Osteoblast (primary cell): ENCODE results near the gene ZSCAN20. TPM values are rescaled to one million over a fixed set of nuclear protein-coding genes. Genes with fewer than 3 reads are reported as not detected.

Experiments used
- DNase-seq: peaks from one replicate; pipeline ENCODE4 v3.0.0; 2011; ENCODE audit warnings: low spot score, mixed read lengths; ENCODE audit not compliant: insufficient read length; ENCODE audit errors: missing footprints
- H2AFZ ChIP-seq: 2 replicates; pipeline ENCODE4 v1.6.0; 2011; ENCODE audit warnings: mild to moderate bottlenecking, low read length
- H3K27ac ChIP-seq: 2 replicates; pipeline ENCODE4 v1.5.1; 2011; ENCODE audit warnings: mild to moderate bottlenecking, low read depth, low read length, moderate library complexity
- H3K27me3 ChIP-seq: 2 replicates; pipeline ENCODE4 v1.6.0; 2012; ENCODE audit warnings: mild to moderate bottlenecking, control low read depth, inconsistent platforms, low read length, moderate library complexity; ENCODE audit not compliant: insufficient read depth
- H3K36me3 ChIP-seq: 2 replicates; pipeline ENCODE4 v1.5.1; 2011; ENCODE audit warnings: mild to moderate bottlenecking, low read length, control low read depth, moderate library complexity; ENCODE audit not compliant: insufficient read depth
- H3K4me1 ChIP-seq: 2 replicates; pipeline ENCODE4 v1.5.1; 2011; ENCODE audit warnings: mild to moderate bottlenecking, low read length, control low read depth, moderate library complexity; ENCODE audit not compliant: insufficient read depth
- H3K4me2 ChIP-seq: 2 replicates; pipeline ENCODE4 v1.6.0; 2011; ENCODE audit warnings: mild to moderate bottlenecking, low read length; ENCODE audit not compliant: insufficient read depth
- H3K4me3 ChIP-seq: fragments of 200-600 bp; sonication (generic); 3 replicates; pipeline ENCODE4 v1.5.1; 2012; ENCODE audit warnings: mild to moderate bottlenecking, low read length, inconsistent platforms; ENCODE audit not compliant: insufficient read depth
- H3K79me2 ChIP-seq: 2 replicates; pipeline ENCODE4 v1.6.0; 2012; ENCODE audit warnings: mild to moderate bottlenecking, low read length, control low read depth, inconsistent platforms; ENCODE audit not compliant: insufficient read depth
- H3K9me3 ChIP-seq: 2 replicates; pipeline ENCODE4 v1.5.1; 2011; ENCODE audit warnings: low read depth, low read length, control low read depth
- H4K20me1 ChIP-seq: 2 replicates; pipeline ENCODE4 v1.6.0; 2012; ENCODE audit warnings: mild to moderate bottlenecking, low read length, control low read depth; ENCODE audit not compliant: insufficient read depth
- total RNA-seq: library from RNA; depleted of rRNA; stranded (reverse); fragments of >200 nt; gene quantifications from 2 replicates; pipeline ENCODE4 v1.2.3, GENCODE V29; 2012
- TF ChIP-seq, protein P1 (sequence below): IDR thresholded peaks from 2 replicates; pipeline ENCODE4 v1.5.1; 2011; ENCODE audit warnings: mild to moderate bottlenecking, low read depth, low read length, moderate library complexity; ENCODE audit errors: extremely low read depth

Gene ZSCAN20
- total RNA-seq, result 9.8 and 11.2 TPM in 2 replicates

DNA sequence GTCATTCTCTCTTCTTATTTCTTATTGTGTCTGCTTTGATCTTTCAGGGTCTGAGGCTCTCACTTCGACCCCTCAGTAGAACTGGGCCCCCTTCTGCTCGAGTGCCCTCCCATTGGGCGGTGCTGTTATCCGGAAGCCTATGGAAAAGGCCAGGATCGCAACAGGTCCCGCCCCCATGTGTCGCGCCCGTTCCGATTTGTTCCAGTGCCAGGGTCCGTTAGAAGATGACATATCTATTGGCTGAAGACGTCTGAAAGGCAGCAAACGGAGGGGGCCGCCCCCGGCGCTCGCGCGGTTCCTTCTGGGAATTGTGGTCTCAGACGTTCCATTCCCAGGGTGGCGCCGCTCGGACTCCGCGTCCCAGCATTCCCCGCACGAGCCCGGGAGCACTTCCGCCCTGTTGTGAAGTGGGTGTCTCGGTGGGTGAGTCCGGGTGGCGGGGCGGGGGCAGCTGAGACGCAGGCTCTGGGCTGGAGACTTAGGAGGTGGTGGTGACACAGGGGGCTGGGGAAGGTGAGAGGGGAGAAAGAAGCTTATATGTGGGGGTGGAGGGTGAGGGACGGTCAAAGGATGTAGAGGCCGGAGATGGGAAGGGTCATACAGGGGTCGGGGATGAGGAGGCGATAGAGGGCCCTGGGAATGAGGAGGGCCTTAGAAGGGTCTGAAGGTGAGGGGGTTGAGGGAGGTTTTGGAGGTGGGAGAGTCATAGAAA is at the start of gene ZSCAN20:
ZSCAN20 (plus strand) TSS at position 377 of the 712 bp plus-strand sequence. CDS start 6,644 bp downstream, outside the sequence.
- Histone ChIP-seq H3K79me2 (peaks cover 27% of the 10 kb centered on the region), H3K27me3 (no peaks in the 10 kb centered on the region), H3K4me2 (peak within 1 kb of the TSS; percentile 97), H4K20me1 (no peaks in the 10 kb centered on the region), H3K4me1 (peaks cover 29% of the 10 kb centered on the region), H3K36me3 (no peaks in the 10 kb centered on the region), H3K9me3 (no peaks in the 10 kb centered on the region), H3K4me3 (peak within 1 kb of the TSS; percentile 85), H2AFZ (peak within 1 kb of the TSS; percentile 95), H3K27ac (peak within 1 kb of the TSS; percentile 82)
- peak; percentile 96 for DNase-seq
- TF ChIP-seq, protein P1, sequence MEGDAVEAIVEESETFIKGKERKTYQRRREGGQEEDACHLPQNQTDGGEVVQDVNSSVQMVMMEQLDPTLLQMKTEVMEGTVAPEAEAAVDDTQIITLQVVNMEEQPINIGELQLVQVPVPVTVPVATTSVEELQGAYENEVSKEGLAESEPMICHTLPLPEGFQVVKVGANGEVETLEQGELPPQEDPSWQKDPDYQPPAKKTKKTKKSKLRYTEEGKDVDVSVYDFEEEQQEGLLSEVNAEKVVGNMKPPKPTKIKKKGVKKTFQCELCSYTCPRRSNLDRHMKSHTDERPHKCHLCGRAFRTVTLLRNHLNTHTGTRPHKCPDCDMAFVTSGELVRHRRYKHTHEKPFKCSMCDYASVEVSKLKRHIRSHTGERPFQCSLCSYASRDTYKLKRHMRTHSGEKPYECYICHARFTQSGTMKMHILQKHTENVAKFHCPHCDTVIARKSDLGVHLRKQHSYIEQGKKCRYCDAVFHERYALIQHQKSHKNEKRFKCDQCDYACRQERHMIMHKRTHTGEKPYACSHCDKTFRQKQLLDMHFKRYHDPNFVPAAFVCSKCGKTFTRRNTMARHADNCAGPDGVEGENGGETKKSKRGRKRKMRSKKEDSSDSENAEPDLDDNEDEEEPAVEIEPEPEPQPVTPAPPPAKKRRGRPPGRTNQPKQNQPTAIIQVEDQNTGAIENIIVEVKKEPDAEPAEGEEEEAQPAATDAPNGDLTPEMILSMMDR, result no peak

DNA sequence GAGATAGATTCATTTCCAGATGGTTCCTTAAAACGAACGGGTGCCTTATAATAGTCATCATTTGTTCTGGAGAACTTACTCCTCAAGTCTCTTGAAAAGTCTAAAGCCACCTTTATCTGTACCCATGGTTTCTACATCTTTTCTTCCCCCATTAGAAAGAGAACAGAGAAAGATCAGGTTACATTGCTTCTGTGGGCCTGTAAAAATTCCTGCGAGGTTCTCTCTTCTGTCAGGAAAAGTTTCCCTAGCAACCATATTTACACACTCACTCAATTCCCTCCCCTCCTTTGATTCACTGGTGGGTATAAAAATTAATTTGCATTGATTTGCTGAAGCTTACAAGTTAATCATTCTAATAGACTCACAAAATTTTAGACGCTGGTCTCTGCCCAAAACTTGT is 48.2 kb upstream of the ZSCAN20 start:
- DNase-seq, result peak; percentile 31
- Histone ChIP-seq H3K4me2 (peak overlapping the region; percentile 29), H2AFZ (no peak overlapping the region), H3K79me2 (peaks cover 91% of the 10 kb centered on the region), H3K27me3 (no peaks in the 10 kb centered on the region), H3K4me3 (no peak overlapping the region), H4K20me1 (no peaks in the 10 kb centered on the region), H3K36me3 (peaks cover 5% of the 10 kb centered on the region), H3K27ac (peak overlapping the region; percentile 78), H3K4me1 (peaks cover 47% of the 10 kb centered on the region), H3K9me3 (no peaks in the 10 kb centered on the region)
- TF ChIP-seq, protein P1, result no peak

DNA sequence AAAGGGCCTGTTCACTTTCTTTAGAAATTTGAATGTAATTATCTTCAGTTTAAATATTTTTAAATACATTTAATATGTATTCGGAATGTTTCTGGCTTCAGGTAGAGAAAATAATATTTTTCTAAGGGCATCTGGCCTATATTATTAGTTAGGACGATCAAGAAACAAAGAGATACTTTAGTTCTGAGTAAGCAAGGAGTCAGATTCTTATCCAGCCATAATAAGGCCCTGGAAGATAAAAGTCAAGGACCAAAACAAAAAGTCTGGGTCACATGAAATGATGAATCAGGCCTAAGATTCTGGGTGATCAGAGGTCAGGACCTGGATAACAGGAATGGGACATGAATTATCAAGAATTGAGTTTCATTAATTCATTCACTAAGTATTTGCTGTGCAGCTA is 47.8 kb upstream of the ZSCAN20 start:
- Histone ChIP-seq H3K27ac (peak overlapping the region; percentile 78), H2AFZ (no peak overlapping the region)

DNA sequence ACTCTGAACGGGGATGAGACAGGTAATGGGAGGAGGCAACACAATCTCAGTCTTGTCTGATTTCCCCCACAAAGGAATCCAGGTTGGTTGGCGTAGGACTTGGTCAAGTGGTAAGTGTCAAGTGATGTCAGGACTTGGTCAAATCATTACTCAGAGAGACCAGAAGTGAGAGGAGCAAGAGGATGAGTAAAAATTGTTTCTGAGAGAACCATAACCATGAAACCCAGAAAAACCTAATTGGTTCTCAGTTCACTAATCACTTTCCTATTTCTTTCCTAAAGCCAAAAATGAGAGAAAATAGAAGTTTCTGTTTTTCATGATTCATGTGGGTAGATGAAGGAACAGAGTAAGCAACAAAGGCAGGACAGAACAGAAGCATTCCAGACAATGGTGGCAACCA is 46.5 kb upstream of the ZSCAN20 start:
- H3K9me3 ChIP-seq, result no peaks in the 10 kb centered on the region
- TF ChIP-seq, protein P1, result no peak
- H3K27me3 ChIP-seq, result no peaks in the 10 kb centered on the region
- peaks cover 51% of the 10 kb centered on the region for H3K4me1 ChIP-seq
- peaks cover 90% of the 10 kb centered on the region for H3K79me2 ChIP-seq
- no peak overlapping the region for H3K4me2 ChIP-seq
- H3K4me3 ChIP-seq, result no peak overlapping the region
- peaks cover 5% of the 10 kb centered on the region for H3K36me3 ChIP-seq
- DNase-seq, result no peak
- H2AFZ ChIP-seq, result no peak overlapping the region
- no peak overlapping the region for H3K27ac ChIP-seq
- H4K20me1 ChIP-seq, result no peaks in the 10 kb centered on the region

More for the DNA sequence above, 47.8 kb upstream of the ZSCAN20 start:
- Histone ChIP-seq H3K4me3 (no peak overlapping the region), H3K36me3 (peaks cover 5% of the 10 kb centered on the region), H3K4me1 (peaks cover 51% of the 10 kb centered on the region), H3K27me3 (no peaks in the 10 kb centered on the region), H3K4me2 (peak overlapping the region; percentile 29), H3K79me2 (peaks cover 93% of the 10 kb centered on the region), H4K20me1 (no peaks in the 10 kb centered on the region), H3K9me3 (no peaks in the 10 kb centered on the region)
- peak; percentile 48 for DNase-seq
- TF ChIP-seq, protein P1, result no peak
